Activated CD8-positive, alpha-beta memory T cell treated with anti-CD3 and anti-CD28 coated beads, Interleukin-2, amount 50 U/mL, for 48 hours (primary cell): ENCODE results near the gene IL31RA.

ENCODE experiments used
- DNase-seq: peaks from one replicate; pipeline ENCODE4 v3.0.0-alpha.2; 2020

IL31RA gene

GRCh38 chr5:55904152-55904551, 53.0 kb downstream of the IL31RA start:
- no peak for DNase-seq

DNA sequence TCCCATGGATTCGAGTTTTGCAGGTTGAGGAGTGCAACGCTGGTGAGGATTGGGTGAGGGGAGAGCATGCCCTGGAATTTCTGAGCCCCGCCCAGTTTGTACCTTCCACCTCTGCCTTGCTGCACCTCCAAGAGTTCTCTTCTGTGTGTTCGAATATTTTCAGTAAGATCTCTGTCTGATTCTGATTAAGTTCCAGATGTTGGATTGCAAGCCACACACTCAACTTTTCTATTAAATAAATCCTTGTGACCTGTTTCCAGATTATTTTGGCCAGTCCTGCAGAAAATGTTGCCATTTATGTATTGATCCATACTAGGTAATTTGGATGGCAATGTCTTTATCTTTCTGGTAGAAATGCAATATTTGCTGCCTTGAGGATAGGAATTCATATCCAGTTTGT, 54.1 kb downstream of the IL31RA start:
- no peak for DNase-seq

DNA sequence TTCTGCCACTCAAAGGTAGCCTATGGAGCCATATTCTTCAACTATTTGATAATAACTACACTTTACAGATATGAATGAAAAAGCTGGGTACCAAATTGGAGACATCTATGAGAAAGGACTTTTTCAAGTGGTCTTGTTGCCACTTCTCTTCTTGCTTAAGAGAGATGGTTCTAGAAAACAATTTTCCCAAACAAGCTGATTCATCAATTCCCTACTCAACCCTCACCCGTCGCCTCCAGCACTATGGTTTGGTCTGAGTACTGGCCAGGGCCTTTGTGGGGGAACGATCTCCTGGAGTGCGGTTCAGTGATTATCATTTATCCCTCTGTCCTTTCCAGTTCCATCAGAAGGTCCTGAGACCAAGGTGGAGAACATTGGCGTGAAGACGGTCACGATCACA, 56.8 kb downstream of the IL31RA start:
- no peak for DNase-seq

GRCh38 chr5:55908804-55909203, 57.6 kb downstream of the IL31RA start:
- no peak for DNase-seq

DNA sequence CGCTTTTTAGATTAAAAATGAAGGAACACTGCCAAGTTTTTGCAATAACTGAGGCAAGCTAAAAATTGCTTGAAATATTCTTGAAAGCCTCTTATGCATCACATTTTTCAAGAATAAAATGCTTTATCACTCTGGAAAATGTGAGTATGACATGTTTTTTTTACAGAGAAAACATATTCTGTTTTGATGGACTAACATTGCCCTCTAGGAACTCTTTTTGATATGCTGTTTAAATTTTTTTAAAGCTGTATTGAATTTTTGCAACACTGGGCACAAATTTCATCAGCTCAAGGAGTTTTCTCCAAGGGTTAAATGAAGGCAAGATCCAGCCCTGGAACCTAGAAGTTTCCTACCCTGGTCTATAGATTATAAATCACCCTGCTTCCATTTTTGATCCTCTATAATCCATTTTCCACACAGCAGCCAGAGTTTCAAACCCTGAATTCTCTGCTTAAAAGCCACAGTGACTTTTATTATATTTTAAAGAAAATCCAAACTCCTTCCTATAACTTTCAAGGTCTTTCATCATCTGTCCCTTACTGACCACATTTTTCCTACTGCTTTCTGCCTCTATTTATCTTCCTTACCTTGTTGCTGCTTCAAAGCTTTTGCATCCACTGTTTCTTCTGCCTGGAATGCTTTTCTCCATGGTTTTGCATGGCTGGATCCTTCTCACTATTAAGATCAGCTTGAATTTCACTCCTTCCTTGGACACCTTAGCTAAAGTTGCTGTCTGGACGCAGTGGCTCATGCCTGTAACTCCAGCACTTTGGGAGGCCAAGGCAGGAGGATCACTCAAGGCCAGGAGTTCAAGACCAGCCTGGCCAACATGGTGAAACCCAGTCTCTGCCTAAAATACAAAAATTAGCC, 60.9 kb downstream of the IL31RA start:
- no peak for DNase-seq

DNA sequence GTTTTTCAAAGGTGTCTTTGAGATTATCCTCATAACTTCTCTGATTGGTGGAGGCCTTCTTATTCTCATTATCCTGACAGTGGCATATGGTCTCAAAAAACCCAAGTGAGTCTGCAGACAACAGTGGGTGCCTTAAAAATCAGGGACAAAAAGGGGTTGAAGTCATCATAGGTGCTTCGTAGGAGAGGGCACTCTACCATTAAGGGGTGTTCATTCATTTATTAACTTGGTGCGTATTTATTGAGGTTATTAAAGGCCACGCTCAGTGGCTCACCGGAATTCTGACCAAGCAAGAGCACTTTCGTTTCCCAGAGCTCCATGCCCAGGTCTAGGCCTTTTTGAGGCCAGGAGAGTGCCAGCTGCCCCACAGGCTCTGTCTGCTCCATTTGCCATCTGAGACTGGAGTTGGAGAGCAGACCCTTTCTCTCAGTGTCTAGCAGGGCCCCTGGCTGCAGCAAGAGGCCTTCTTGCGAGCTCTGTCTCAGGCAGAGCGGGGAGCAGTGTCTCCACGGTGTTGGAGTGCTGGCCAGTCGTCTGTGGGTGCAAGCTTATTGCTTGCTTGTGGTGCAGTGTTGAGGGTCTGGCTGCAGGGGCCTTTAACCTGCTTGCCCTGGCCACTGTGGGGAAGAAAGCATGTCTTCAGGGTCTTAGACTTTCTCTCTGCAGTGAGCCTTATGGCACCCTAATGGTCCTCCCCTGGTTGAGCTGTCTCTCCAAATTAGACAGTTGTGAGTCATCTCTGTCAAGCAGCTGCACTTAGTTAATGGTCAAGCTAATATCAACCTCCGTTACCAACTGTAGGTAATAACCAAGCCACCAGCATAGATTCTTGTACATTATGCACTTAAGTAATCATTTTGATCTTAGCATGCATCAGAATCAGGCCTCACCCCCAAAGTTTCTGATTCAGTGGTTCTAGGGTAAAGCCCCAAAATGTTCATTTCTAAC, 62.6 kb downstream of the IL31RA start:
- DNase-seq: no peak

- no peak for DNase-seq
These were observed 63.8 kb downstream of the IL31RA start for GRCh38 chr5:55914971-55915370.

DNA sequence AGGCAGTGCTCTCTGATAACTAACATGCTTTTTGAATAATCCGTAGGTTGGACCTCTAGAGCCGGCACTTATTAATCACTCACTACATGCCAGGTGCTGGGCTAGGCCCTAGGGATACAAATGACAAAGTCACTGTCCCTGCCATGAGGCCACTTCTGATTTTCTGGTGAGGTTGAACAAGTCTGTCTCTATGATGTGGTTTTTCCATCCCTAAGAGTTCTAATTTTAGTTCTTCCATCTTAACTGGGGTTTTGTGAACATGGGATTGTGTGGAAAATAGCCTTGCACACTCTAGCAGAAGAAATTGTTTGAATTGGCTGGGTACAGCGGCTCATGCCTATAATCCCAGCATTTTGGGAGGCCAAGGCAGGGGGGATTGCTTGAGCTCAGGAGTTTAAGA, 64.6 kb downstream of the IL31RA start:
- DNase-seq: no peak

DNA sequence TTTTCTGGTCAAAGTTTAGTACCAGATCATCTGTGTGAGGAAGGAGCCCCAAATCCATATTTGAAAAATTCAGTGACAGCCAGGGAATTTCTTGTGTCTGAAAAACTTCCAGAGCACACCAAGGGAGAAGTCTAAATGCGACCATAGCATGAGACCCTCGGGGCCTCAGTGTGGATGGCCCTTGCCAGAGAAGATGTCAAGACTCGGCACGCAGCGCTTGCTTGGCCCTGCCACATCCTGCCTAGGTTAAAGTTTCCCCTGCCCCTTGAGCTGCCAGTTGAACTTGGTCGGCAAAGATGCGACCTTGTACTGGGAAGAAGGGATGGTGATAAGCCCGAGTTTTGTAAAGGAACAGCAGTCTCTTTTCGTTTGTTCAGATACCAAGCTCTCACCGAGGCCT, 65.8 kb downstream of the IL31RA start:
- no peak for DNase-seq

GRCh38 chr5:55917402-55918086, 66.4 kb downstream of the IL31RA start:
- no peak for DNase-seq

DNA sequence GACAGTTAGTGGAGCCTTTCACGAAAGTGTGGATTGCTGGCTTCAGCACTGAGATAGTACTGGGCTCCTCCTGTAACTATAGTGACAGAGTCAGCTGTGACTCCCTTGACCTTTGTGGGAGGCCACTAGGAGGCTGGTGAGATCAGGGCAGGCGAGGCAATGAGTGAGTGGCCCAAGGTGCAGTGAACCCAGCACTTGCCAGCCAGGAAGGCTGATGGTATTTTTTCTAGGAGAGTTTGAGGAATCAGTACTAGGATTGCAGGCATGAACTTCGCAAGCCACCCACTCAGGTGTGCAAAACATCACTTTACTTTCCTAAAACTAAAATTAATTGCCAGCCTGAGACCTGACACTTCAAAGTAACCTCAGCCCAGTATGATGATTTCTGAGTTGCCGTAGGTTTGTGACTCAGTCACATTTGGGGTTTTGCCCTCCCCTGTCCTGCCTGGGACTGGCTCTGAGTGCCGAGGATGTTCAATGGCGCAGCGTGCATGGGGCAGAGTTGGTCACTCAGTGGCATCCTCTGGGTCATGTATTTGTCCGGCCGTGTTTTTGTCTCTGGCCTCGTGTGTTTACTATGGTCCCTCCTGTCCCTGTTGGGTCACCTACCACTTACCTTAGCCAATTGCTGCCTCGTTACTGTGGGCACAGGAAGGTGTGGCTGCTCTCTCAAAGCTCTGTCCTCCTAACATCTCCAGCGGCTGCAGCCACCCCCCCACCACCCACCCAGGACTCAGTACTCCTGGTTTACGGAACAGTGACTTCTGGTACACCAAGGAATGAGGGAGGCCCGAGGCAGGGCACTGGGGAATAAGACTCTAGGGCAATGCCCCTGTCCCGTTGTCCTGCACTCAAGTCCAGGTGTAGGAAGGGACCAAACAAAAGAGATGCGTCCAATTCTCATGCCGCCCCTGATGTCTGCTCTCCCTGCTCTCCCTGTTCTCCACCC, 67.2 kb downstream of the IL31RA start:
- DNase-seq: no peak

GRCh38 chr5:55919625-55920024, 68.5 kb downstream of the IL31RA start:
- DNase-seq: no peak

DNA sequence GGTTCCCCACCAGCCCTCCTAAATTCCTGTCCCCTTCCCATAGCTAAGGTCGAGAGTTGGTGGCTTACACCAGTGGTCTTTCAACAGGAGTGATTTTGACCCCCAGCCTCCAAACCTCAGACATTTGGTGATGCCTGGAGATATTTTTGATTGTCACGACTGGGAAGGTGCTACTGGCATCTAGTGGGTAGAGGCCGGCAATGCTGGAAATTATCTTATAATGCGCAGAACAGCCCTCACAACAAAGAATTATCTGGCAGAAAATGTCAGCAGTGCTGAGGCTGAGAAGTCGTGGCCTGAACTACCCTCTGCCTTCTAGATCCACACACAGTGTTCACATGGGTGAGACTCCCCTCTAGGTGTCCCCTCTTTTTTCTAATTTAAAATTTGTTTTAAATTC, 69.6 kb downstream of the IL31RA start:
- DNase-seq: no peak

- no peak for DNase-seq
These were observed 70.5 kb downstream of the IL31RA start for GRCh38 chr5:55921617-55922016.

DNA sequence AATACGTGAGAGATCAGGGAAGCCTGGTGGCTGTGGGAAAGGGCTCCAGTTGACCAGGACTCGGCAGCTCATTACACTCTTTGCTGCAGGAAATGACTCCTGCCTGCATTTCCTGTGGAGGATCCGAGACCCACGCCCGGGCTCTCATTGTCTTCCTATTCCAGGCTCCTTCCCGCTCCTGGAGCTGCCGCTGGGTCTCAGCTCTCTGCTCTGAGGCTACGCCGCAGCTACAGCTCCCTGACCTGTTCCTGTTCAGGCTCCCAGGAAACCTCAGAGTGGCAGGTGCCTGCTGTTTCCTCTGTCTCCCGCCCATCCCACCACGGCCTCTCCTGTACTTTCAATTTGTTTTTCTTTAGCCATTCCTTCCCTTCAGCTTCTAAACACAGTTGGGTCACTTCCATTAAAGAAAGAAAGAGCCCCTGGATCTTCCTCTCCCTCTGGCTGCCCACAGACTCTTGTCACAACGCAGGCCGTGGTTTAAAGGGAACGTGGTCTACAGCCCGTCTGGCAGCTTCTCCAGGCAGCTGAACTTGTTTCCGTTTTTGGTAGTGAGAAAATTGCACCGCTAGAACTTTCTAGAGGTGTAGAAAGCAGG, 72.1 kb downstream of the IL31RA start:
- DNase-seq: no peak

DNA sequence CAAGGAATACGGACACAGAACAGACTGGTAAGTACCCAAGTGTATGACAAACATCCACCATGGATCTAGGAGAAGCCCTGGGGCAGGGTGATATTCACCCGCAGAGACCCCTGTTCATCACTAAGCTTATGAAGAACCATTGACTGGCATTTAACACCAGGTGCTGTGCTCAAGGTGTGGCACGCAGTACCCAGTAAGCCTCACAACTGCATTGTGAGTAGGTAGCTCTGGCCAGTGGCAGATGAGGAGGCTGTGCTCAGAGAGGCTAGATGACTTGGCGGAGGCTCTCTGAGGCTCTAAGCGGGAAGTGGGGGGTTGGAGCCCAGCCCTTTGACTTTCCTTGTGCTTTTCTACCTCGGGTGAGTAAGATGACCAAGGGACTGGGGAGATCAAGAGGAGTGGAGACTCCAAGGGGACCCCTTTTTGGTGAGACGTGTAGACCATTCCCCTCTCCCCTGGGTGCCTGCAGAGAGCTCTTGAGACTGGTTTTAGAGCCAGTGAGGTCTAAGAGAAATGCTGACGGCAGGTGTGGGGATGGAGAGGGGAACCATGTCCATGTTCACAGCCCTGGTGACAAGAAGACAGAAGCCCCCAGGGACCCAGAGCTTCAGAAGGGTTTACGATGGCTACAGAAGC, 72.8 kb downstream of the IL31RA start:
- DNase-seq: no peak

- DNase-seq: no peak
These were observed 73.6 kb downstream of the IL31RA start for GRCh38 chr5:55924744-55925143.

DNA sequence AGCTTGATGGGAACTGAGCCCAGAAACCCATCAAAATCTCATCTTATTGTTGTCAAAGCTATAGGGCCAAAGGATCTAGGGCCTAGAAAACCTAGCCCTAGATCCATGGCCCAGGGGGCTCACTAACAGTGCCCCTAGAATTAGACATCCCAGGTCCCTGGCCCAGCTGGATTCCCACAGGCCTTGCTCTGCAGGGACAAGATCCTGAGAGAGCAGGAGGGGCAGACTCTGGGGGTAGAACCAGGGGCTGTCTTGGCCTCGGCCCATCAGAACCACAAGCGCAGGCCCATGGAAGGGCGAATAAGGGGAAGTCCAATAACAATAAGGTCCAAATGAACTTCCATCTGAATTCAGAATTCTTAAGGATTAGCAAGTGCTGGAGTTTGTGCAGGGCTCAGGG, 74.0 kb downstream of the IL31RA start:
- no peak for DNase-seq

GRCh38 chr5:55925712-55926111, 74.6 kb downstream of the IL31RA start:
- DNase-seq: no peak

- DNase-seq: no peak
These were observed 75.3 kb downstream of the IL31RA start for GRCh38 chr5:55926476-55926875.
